ENCODE data around the gene ZNF23. TPM values are rescaled to one million over a fixed set of nuclear protein-coding genes. Genes with fewer than 3 reads are reported as not detected.

ZNF23 gene
- total RNA-seq, 1 donor from 2014 or later = 18.2 TPM

DNA sequence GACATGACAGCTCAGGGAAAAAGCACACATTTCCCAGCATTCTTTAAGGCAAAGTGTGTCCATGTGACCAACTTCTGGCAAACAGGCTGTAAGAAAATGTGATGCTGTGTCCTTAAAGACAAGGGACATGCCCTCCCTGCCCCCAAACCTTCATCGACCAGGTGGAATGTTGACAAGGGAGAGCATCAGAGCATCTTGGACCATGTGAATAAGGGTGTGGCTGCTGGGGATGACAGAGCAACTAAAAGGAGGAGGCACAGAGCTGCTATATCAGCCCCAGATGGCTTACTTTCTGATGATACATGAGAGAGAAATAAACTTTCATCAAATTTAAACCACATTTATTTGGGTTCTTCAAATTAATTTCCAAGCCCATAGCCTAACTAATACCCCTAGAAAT, 2.2 kb upstream of the ZNF23 start:
- Histone ChIP-seq H3K27me3 (no peaks in the 10 kb centered on the region), H3K4me2 (no peak overlapping the region), H2AFZ (replicated peaks) (no peak overlapping the region), H3K9ac (no peak overlapping the region), H4K20me1 (ENCODE audit: low read depth) (peaks cover 17% of the 10 kb centered on the region), H3K4me1 (peaks cover 7% of the 10 kb centered on the region), H3K36me3 (no peaks in the 10 kb centered on the region), H3K79me2 (ENCODE audit: low read depth) (peaks cover 28% of the 10 kb centered on the region), H3K9me3 (ENCODE audit: low read depth) (no peaks in the 10 kb centered on the region), H3K4me3 (no peak overlapping the region), H3F3A (ENCODE audit: low read depth) (no peaks in the 10 kb centered on the region), H3K27ac (no peak overlapping the region)
- H3K36me3 Mint-ChIP-seq = no peaks in the 10 kb centered on the region
- peaks cover 26% of the 10 kb centered on the region for H3K4me1 Mint-ChIP-seq
- no peak overlapping the region for H3K4me3 Mint-ChIP-seq
- no peaks in the 10 kb centered on the region for H3K9me3 Mint-ChIP-seq
- no peaks in the 10 kb centered on the region for H3K27me3 Mint-ChIP-seq (ENCODE audit: insufficient read depth, low read depth)
- no peak for TF ChIP-seq EZH2phosphoT487 (IDR thresholded peaks at IDR 0.05)
- DNase-seq (ENCODE audit: low spot score) = no peak
- no peak overlapping the region for H3K27ac Mint-ChIP-seq

DNA sequence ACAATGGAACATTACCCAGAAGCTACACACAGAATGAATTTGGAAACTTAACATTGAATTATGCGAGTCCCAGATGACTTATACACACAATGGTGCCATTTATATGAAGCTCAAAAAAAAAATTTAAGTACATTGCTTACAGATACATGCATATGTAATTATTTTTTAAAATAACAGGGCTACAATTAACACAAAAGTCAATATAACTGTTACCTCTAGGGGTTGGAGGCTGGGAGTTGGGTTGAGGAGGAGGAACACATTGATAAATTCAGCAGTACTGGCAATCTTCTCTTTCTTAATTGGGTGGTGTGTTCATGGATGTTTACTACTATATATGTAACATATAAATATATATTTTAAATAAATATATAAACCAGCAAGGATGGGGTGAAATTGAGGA, 1.1 kb downstream of the ZNF23 start:
- H3K9me3 ChIP-seq (ENCODE audit: low read depth) = no peaks in the 10 kb centered on the region
- no peaks in the 10 kb centered on the region for H3K27me3 ChIP-seq
- peak overlapping the region; percentile 100 for H3K4me3 ChIP-seq
- Mint-ChIP-seq H3K4me1 (peaks cover 26% of the 10 kb centered on the region), H3K4me3 (peak overlapping the region; percentile 98), H3K9me3 (no peaks in the 10 kb centered on the region), H3K36me3 (peaks cover 5% of the 10 kb centered on the region), H3K27me3 (ENCODE audit: insufficient read depth, low read depth) (no peaks in the 10 kb centered on the region), H3K27ac (no peak overlapping the region)
- peak overlapping the region; percentile 100 for H3K4me2 ChIP-seq
- TF ChIP-seq EZH2phosphoT487 (IDR thresholded peaks at IDR 0.05) = no peak
- TF ChIP-seq, protein P1, sequence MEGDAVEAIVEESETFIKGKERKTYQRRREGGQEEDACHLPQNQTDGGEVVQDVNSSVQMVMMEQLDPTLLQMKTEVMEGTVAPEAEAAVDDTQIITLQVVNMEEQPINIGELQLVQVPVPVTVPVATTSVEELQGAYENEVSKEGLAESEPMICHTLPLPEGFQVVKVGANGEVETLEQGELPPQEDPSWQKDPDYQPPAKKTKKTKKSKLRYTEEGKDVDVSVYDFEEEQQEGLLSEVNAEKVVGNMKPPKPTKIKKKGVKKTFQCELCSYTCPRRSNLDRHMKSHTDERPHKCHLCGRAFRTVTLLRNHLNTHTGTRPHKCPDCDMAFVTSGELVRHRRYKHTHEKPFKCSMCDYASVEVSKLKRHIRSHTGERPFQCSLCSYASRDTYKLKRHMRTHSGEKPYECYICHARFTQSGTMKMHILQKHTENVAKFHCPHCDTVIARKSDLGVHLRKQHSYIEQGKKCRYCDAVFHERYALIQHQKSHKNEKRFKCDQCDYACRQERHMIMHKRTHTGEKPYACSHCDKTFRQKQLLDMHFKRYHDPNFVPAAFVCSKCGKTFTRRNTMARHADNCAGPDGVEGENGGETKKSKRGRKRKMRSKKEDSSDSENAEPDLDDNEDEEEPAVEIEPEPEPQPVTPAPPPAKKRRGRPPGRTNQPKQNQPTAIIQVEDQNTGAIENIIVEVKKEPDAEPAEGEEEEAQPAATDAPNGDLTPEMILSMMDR (IDR thresholded peaks at IDR 0.05) = no peak
- TF ChIP-seq EZH2 (IDR thresholded peaks at IDR 0.05) = no peak
- no peaks in the 10 kb centered on the region for H3F3A ChIP-seq (ENCODE audit: low read depth)
- no peaks in the 10 kb centered on the region for H4K20me1 ChIP-seq (ENCODE audit: low read depth)
- H3K9ac ChIP-seq = peak overlapping the region; percentile 95
- no peak for DNase-seq (ENCODE audit: low spot score)
- H2AFZ ChIP-seq (replicated peaks) = no peak overlapping the region
- peaks cover 7% of the 10 kb centered on the region for H3K4me1 ChIP-seq
- H3K36me3 ChIP-seq = no peaks in the 10 kb centered on the region
- peaks cover 32% of the 10 kb centered on the region for H3K79me2 ChIP-seq (ENCODE audit: low read depth)
- no peak overlapping the region for H3K27ac ChIP-seq

DNA sequence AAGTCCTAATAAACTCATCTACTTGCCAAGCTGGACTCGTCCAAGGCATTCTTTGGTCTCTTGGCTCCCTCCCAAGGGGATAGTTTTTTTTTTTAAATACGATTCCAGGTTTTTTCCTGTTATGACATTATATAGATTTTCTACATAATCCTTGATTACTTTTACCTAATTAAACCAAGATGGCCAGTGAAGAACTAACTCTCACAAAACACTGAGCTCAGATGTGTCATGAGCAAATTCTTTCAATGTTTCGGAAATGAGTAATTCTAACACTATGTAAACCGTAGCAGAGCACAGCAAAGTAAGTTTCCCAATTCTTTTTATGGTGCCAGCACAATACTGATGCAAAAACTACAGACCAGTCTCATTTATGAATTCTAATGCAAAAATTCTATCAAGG, 1.8 kb downstream of the ZNF23 start:
- peaks cover 32% of the 10 kb centered on the region for H3K79me2 ChIP-seq (ENCODE audit: low read depth)
- no peak overlapping the region for H3K27ac Mint-ChIP-seq
- H3K36me3 ChIP-seq = no peaks in the 10 kb centered on the region
- no peaks in the 10 kb centered on the region for H4K20me1 ChIP-seq (ENCODE audit: low read depth)
- no peaks in the 10 kb centered on the region for H3K27me3 ChIP-seq
- peak overlapping the region; percentile 46 for H3K4me3 Mint-ChIP-seq
- H3K4me1 Mint-ChIP-seq = peaks cover 26% of the 10 kb centered on the region
- H3K9me3 ChIP-seq (ENCODE audit: low read depth) = no peaks in the 10 kb centered on the region
- peaks cover 7% of the 10 kb centered on the region for H3K4me1 ChIP-seq
- H3K9me3 Mint-ChIP-seq = no peaks in the 10 kb centered on the region
- H3K36me3 Mint-ChIP-seq = peaks cover 9% of the 10 kb centered on the region
- no peak overlapping the region for H2AFZ ChIP-seq (replicated peaks)
- H3F3A ChIP-seq (ENCODE audit: low read depth) = no peaks in the 10 kb centered on the region
- DNase-seq (ENCODE audit: low spot score) = no peak
- no peak overlapping the region for H3K27ac ChIP-seq
- no peak overlapping the region for H3K9ac ChIP-seq
- H3K4me2 ChIP-seq = peak overlapping the region; percentile 100
- no peaks in the 10 kb centered on the region for H3K27me3 Mint-ChIP-seq (ENCODE audit: insufficient read depth, low read depth)
- no peak overlapping the region for H3K4me3 ChIP-seq
- TF ChIP-seq EZH2phosphoT487 (IDR thresholded peaks at IDR 0.05) (no peak), EZH2 (IDR thresholded peaks at IDR 0.05) (no peak)
- TF ChIP-seq, protein P1 (IDR thresholded peaks at IDR 0.05) = no peak

DNA sequence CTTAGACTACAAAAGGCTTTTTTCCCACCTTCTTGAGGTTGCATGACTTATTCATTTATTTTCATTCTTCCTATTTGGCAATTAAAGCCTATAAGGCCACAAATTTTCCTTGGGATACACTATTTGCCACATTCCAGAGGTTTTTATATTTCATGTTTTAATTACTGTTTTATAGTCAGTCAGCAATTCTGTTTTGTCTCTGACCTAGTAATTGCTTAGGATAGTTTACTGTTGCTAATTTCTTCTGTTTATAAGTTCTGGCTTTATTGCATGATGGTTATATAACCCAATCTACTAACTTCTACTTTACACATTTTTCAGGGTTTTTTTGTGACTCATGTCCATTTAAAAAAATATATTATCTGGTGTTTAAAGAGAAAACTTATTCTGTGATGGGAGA, 2.5 kb downstream of the ZNF23 start:
- Mint-ChIP-seq H3K27ac (no peak overlapping the region), H3K4me3 (no peak overlapping the region), H3K27me3 (ENCODE audit: insufficient read depth, low read depth) (no peaks in the 10 kb centered on the region), H3K36me3 (peaks cover 16% of the 10 kb centered on the region), H3K4me1 (peaks cover 26% of the 10 kb centered on the region), H3K9me3 (peaks cover 5% of the 10 kb centered on the region)
- Histone ChIP-seq H3K9me3 (ENCODE audit: low read depth) (no peaks in the 10 kb centered on the region), H4K20me1 (ENCODE audit: low read depth) (no peaks in the 10 kb centered on the region), H3K4me2 (no peak overlapping the region), H2AFZ (replicated peaks) (no peak overlapping the region), H3K79me2 (ENCODE audit: low read depth) (peaks cover 32% of the 10 kb centered on the region), H3K4me3 (no peak overlapping the region), H3K27ac (no peak overlapping the region), H3K27me3 (no peaks in the 10 kb centered on the region), H3F3A (ENCODE audit: low read depth) (no peaks in the 10 kb centered on the region), H3K4me1 (peaks cover 7% of the 10 kb centered on the region), H3K36me3 (no peaks in the 10 kb centered on the region), H3K9ac (no peak overlapping the region)
- TF ChIP-seq EZH2 (IDR thresholded peaks at IDR 0.05) = no peak
- TF ChIP-seq EZH2phosphoT487 (IDR thresholded peaks at IDR 0.05) = no peak
- TF ChIP-seq, protein P1 (IDR thresholded peaks at IDR 0.05) = no peak
- DNase-seq (ENCODE audit: low spot score) = no peak

Measured in neural progenitor cell (in vitro differentiated cells).